Epithelial cell of esophagus (primary cell): ENCODE measurements around the gene UBE2J2.

Experiments used
- DNase-seq: peaks from one replicate; pipeline ENCODE4 v3.0.0; 2010; ENCODE audit warnings: low read depth
- H3K4me3 ChIP-seq: 2 replicates; pipeline ENCODE4 v1.5.1; 2011; ENCODE audit warnings: mild to moderate bottlenecking, low read length, control low read depth
- CTCF ChIP-seq: IDR thresholded peaks from 2 replicates; pipeline ENCODE4 v1.5.1; 2011; ENCODE audit warnings: low read depth, mild to moderate bottlenecking, low read length, control low read depth, inconsistent platforms; ENCODE audit not compliant: insufficient read depth; ENCODE audit errors: missing control alignments

Gene UBE2J2

DNA sequence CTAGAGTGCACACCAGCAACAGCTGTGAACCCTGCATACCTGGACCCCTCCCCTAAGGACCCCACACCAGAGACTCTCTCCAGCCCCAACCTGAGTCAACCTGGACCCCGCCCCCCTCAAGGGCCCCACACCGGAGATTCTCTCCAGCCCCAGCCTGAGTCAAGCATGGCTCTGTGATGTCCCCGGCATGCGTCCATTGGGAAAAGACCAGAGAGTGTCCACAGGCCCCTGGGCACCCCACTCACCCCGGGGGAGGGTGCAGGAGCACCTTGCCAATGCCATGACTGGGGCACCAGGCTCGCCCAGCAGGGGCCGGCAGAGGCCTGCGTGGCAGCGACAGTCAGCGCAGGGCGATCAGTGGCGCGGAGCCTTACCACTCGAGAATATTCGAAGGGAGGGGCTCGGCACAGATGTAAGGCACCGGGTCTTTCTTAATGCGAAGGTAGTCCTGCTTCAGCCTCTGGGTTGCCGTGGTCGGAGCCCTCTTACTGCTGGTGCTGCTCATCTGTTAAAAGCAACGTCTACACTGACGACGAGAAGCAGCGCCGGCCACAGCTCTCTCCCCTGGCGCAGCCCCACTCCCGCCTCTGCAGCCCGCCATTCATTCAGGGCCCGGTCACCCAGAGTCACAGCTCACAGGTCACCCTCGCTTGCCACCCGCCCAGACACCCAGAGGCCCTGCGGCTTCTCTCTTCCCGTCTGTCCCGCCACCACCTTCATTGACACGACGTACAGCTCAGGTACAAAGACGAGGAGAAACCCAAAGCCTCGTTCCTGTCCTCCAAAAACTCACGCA is 6.0 kb downstream of the UBE2J2 start:
- TF ChIP-seq CTCF: no peak
- no peak overlapping the region for H3K4me3 ChIP-seq
- DNase-seq: no peak

GRCh38 chr1:1264868-1265272 is 8.8 kb downstream of the UBE2J2 start:
- H3K4me3 ChIP-seq: no peak overlapping the region
- peak; percentile 41 for TF ChIP-seq CTCF
- DNase-seq: peak; percentile 96

GRCh38 chr1:1264026-1264425 is 9.6 kb downstream of the UBE2J2 start:
- TF ChIP-seq CTCF: no peak
- DNase-seq: no peak
- H3K4me3 ChIP-seq: no peak overlapping the region

GRCh38 chr1:1262758-1263157 is 10.9 kb downstream of the UBE2J2 start:
- DNase-seq: no peak
- no peak for TF ChIP-seq CTCF
- no peak overlapping the region for H3K4me3 ChIP-seq

DNA sequence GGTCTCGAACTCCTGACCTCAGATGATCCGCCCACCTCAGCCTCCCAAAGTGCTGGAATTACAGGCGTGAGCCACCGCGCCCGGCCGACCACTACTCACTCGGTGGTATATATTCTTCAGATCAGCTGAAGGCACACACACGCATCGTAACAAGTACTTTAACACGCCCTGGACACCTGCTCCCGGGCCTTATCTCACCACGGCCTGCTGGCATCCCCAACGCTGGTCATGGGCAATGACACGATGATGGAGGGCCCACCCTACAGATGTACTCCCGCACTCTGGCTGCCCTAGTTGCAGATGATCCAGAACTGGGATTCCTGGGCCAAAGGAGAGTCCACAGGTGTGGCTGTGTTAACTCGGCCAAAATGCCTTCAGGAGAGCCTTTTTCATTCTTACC is 11.6 kb downstream of the UBE2J2 start:
- H3K4me3 ChIP-seq: no peak overlapping the region
- no peak for DNase-seq
- TF ChIP-seq CTCF: no peak

DNA sequence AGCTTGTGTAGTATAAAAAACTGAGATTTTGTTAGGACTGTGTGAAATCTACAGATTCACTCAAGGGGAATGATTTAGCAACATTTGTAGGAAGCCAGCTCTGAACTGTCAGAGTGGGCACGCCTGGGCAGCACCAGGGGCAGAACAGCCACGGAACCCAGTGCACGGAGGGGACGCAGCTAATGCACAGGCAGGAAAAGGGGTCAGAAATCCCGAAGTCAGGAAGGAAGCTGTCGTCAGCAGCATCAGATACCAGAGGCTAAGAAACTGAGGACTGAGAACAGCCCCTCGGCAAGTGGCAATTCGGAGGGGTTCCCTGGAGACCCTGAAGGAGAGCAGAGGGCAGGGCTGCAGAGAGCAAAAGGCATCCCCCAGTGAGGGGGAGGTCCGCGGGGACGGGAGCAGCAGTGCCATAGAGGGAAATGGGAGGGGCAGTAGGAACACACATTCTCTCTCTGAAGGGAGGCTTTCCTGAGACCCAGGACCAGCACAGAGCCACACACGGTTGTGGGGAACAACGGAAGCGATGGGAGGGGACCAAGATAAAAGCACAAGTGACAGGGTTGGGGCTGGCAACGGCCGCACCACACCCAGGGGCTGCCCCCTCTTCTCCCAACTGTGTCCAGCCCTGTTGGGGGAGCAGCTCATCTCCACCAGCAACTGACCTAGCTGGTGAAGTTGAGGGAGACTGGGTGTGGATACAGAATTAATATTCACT is 12.7 kb downstream of the UBE2J2 start:
- no peak overlapping the region for H3K4me3 ChIP-seq
- TF ChIP-seq CTCF: no peak
- DNase-seq: no peak
